Trophoblast cell (in vitro differentiated cells and primary cell): Measurements from ENCODE around the gene USO1.

ENCODE experiments used
- DNase-seq, 2 donors: peaks; one replicate each; pipeline ENCODE4 v3.0.0-alpha.2; 2016
- H2AFZ ChIP-seq: 2 replicates; pipeline ENCODE4 v1.6.1; 2013; ENCODE audit warnings: low read length, moderate library complexity, mild to moderate bottlenecking; ENCODE audit not compliant: insufficient read depth, poor library complexity
- H2AK5ac ChIP-seq: 2 replicates; pipeline ENCODE4 v1.6.1; 2013; ENCODE audit warnings: mild to moderate bottlenecking, low read length
- H2BK120ac ChIP-seq: 2 replicates; pipeline ENCODE4 v1.6.1; 2013; ENCODE audit warnings: low read length, mild to moderate bottlenecking, moderate library complexity; ENCODE audit not compliant: insufficient read depth, poor library complexity
- H2BK12ac ChIP-seq: 2 replicates; pipeline ENCODE4 v1.6.1; 2013; ENCODE audit warnings: mild to moderate bottlenecking, low read length, moderate library complexity
- H2BK5ac ChIP-seq: 2 replicates; pipeline ENCODE4 v1.6.1; 2013; ENCODE audit warnings: low read length, low read depth, moderate library complexity, mild to moderate bottlenecking; ENCODE audit not compliant: poor library complexity
- H3K14ac ChIP-seq: 2 replicates; pipeline ENCODE4 v1.6.1; 2013; ENCODE audit warnings: mild to moderate bottlenecking, low read length
- H3K18ac ChIP-seq: 2 replicates; pipeline ENCODE4 v1.6.1; 2013; ENCODE audit warnings: mild to moderate bottlenecking, low read length
- H3K23ac ChIP-seq: 2 replicates; pipeline ENCODE4 v1.6.1; 2013; ENCODE audit warnings: low read length
- H3K27ac ChIP-seq: 2 replicates; pipeline ENCODE4 v1.5.1; 2013; ENCODE audit warnings: low read depth, mild to moderate bottlenecking, inconsistent platforms, low read length, moderate library complexity
- H3K27me3 ChIP-seq: 2 replicates; pipeline ENCODE4 v1.6.1; 2013; ENCODE audit warnings: inconsistent platforms, mild to moderate bottlenecking, low read length, moderate library complexity; ENCODE audit not compliant: insufficient read depth
- H3K36me3 ChIP-seq, 2 experiments: 1 replicate in 1 of 2; 2 replicates in 1 of 2; pipeline ENCODE4 v1.6.1; 2013; ENCODE audit warnings: low read length in 2 of 2, mild to moderate bottlenecking in 2 of 2, moderate library complexity in 1 of 2; ENCODE audit not compliant: insufficient read depth in 2 of 2, control insufficient read depth in 1 of 2
- H3K4ac ChIP-seq: 2 replicates; pipeline ENCODE4 v1.6.1; 2013; ENCODE audit warnings: low read depth, mild to moderate bottlenecking, low read length, moderate library complexity
- H3K4me1 ChIP-seq, 2 experiments: 1 replicate in 1 of 2; 2 replicates in 1 of 2; pipeline ENCODE4 v1.6.1; 2013; ENCODE audit warnings: low read length in 2 of 2, mild to moderate bottlenecking in 2 of 2, moderate library complexity in 1 of 2; ENCODE audit not compliant: insufficient read depth in 2 of 2, control insufficient read depth in 1 of 2
- H3K4me2 ChIP-seq: 2 replicates; pipeline ENCODE4 v1.6.1; 2013; ENCODE audit warnings: inconsistent platforms, mild to moderate bottlenecking, low read length, moderate library complexity
- H3K4me3 ChIP-seq: 2 replicates; pipeline ENCODE4 v1.5.1; 2013; ENCODE audit warnings: mild to moderate bottlenecking, low read depth, low read length, inconsistent platforms
- H3K79me1 ChIP-seq: one replicate; pipeline ENCODE4 v1.6.1; 2013; ENCODE audit warnings: low read length
- H3K79me2 ChIP-seq: 2 replicates; pipeline ENCODE4 v1.6.1; 2013; ENCODE audit warnings: low read length, mild to moderate bottlenecking; ENCODE audit not compliant: control insufficient read depth, insufficient read depth, poor library complexity
- H3K9ac ChIP-seq: 2 replicates; pipeline ENCODE4 v1.6.1; 2013; ENCODE audit warnings: mild to moderate bottlenecking, low read length
- H3K9me3 ChIP-seq: 2 replicates; pipeline ENCODE4 v1.6.1; 2013; ENCODE audit warnings: low read depth, mild to moderate bottlenecking, control low read depth, inconsistent platforms, low read length; ENCODE audit not compliant: insufficient read depth
- H4K12ac ChIP-seq: 2 replicates; pipeline ENCODE4 v1.6.1; 2013; ENCODE audit warnings: low read depth, mild to moderate bottlenecking, low read length, moderate library complexity
- H4K8ac ChIP-seq: 2 replicates; pipeline ENCODE4 v1.6.1; 2013; ENCODE audit warnings: low read depth, mild to moderate bottlenecking, low read length, moderate library complexity
- H4K91ac ChIP-seq: one replicate; pipeline ENCODE4 v1.6.1; 2013; ENCODE audit warnings: low read depth, mild to moderate bottlenecking, low read length, moderate library complexity
- WGBS: extraction: QIAGEN DNeasy Blood & Tissue Kit; methylation state at CpG from one replicate; pipeline ENCODE4 v1.1.7; 2013; ENCODE audit warnings: missing lambda C conversion rate; ENCODE audit not compliant: insufficient read length, insufficient coverage; ENCODE audit errors: extremely low coverage; 5-methylcytosine and 5-hydroxymethylcytosine counted together

USO1 gene

DNA sequence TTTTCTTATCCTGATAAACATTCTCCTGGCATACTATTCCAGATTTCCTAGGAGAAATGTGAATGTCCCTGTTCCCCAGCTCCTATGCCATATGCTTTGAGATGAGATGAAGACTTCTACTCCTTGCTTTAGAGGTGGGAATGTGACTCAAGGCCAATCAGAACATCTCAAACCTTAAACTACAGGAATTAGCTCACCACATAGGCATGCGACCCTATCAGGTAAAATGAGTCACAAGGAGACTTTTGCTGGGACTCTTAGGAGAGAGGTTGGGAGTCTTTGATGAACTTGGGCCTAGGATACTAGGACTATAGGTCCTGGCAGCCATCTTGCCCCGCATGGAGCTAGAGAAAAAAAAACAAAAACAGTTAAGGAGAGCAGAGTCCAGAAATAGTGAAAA lies 5.8 kb upstream of the USO1 start:
- Histone ChIP-seq H2BK5ac (no peak overlapping the region), H3K9ac (no peak overlapping the region), H2AFZ (no peak overlapping the region), H2AK5ac (no peak overlapping the region), H2BK120ac (no peak overlapping the region), H4K91ac (no peak overlapping the region), H4K8ac (no peak overlapping the region), H2BK12ac (no peak overlapping the region), H3K18ac (no peak overlapping the region), H3K36me3 (no peaks in the 10 kb centered on the region), H3K4ac (no peak overlapping the region), H3K79me2 (no peaks in the 10 kb centered on the region), H3K4me3 (no peak overlapping the region), H3K4me1 (peaks cover 2 to 15% of the 10 kb centered on the region in 2 experiments), H3K9me3 (no peaks in the 10 kb centered on the region), H3K4me2 (no peak overlapping the region), H3K27ac (no peak overlapping the region), H3K27me3 (no peaks in the 10 kb centered on the region), H4K12ac (no peak overlapping the region), H3K79me1 (no peaks in the 10 kb centered on the region), H3K23ac (no peak overlapping the region), H3K14ac (no peak overlapping the region)
- DNase-seq: peak; percentile 88 to 96
- no CpG with 5 or more reads among the region's 2 CpGs for WGBS

DNA sequence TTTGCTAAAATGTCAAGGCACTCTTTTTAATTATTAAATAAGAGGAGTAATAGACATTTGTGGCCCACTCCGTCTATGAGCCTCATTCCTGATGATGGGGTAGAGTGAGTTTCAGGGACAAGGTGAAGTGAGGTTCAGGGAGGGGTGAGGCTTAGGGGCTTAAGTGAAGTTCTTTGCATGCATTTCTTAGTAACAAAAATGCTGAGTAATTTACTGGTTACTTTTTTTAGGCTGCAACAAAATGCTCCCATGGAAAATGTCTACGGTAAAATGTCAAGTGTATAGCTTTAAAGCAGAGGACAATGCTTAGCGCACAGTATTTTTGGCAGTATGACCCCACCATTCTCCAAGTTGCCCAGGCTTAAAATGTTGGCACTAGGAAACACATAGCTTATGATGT lies 2.0 kb upstream of the USO1 start:
- H2BK12ac ChIP-seq: no peak overlapping the region
- H3K4me3 ChIP-seq: no peak overlapping the region
- no peak overlapping the region for H3K14ac ChIP-seq
- no peak overlapping the region for H3K23ac ChIP-seq
- H2AK5ac ChIP-seq: no peak overlapping the region
- no peak overlapping the region for H3K4me2 ChIP-seq
- no peak overlapping the region for H4K12ac ChIP-seq
- H3K36me3 ChIP-seq: no peaks in the 10 kb centered on the region
- H3K4ac ChIP-seq: no peak overlapping the region
- H2BK120ac ChIP-seq: no peak overlapping the region
- no peak overlapping the region for H2BK5ac ChIP-seq
- H3K27me3 ChIP-seq: no peaks in the 10 kb centered on the region
- H3K18ac ChIP-seq: no peak overlapping the region
- H3K4me1 ChIP-seq: peaks cover 0 to 8% of the 10 kb centered on the region in 2 experiments
- peaks cover 14% of the 10 kb centered on the region for H3K79me2 ChIP-seq
- H2AFZ ChIP-seq: no peak overlapping the region
- no CpG with 5 or more reads among the region's 3 CpGs for WGBS
- H3K79me1 ChIP-seq: peaks cover 10% of the 10 kb centered on the region
- H4K8ac ChIP-seq: no peak overlapping the region
- H3K27ac ChIP-seq: no peak overlapping the region
- no peak overlapping the region for H4K91ac ChIP-seq
- no peak overlapping the region for H3K9ac ChIP-seq
- no peaks in the 10 kb centered on the region for H3K9me3 ChIP-seq
- no peak for DNase-seq

DNA sequence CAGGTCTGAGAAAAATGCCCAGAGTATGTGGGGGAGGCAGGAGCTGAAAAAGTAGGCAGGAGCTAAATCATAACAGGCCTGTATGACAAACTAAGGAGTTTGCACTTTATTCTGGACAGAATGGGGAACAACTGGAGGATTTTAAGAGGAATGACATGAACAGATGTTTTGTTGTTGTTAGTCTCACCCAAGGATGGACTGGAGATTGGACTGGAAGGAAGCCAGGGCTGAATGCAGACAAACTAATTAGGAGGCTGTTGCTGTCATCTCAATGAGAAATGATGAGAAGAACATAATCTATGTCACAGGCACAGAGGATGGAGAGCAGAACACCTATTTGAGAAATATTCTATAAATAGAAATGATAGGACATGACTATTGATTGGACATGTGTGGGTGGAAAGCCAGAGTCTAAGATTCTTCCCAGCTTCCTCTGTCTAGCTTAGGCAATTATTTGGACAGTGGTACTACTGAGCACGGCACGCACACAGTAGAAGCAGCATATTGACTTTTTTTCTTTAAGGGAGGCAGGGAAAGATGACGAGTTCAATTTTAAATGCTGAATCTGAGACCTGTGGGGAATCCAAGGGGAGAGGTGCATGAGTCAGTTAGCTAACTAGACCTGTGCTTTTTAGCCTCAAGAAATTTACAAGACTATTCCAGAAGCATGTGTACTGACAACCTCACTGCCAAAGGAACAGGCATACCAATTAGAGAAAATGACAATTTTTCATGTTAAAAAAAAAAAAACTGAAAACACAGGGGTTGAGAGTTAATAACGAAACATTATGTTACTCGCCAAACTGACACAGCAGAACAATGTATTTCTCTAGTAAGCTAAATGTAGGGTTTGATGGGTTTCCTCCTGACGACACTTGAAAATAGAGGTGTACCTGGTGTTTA lies 963 bp upstream of the USO1 start:
- Histone ChIP-seq H3K9me3 (no peaks in the 10 kb centered on the region), H3K79me2 (peaks cover 14% of the 10 kb centered on the region), H3K79me1 (peaks cover 10% of the 10 kb centered on the region), H3K4me1 (peaks cover 0 to 6% of the 10 kb centered on the region in 2 experiments), H3K4me3 (no peak overlapping the region), H3K4ac (no peak overlapping the region), H2AK5ac (no peak overlapping the region), H3K14ac (no peak overlapping the region), H2AFZ (no peak overlapping the region), H3K27ac (peak overlapping the region; percentile 79), H4K12ac (no peak overlapping the region), H4K8ac (peak overlapping the region; percentile 78), H3K36me3 (peaks cover 0 to 3% of the 10 kb centered on the region in 2 experiments), H2BK5ac (no peak overlapping the region), H3K23ac (no peak overlapping the region), H3K9ac (no peak overlapping the region), H2BK12ac (no peak overlapping the region), H3K27me3 (no peaks in the 10 kb centered on the region), H2BK120ac (no peak overlapping the region), H3K4me2 (peak overlapping the region; percentile 86), H4K91ac (no peak overlapping the region), H3K18ac (no peak overlapping the region)
- DNase-seq: peak in 1 of 2 donors; percentile 60
- no CpG with 5 or more reads among the region's 6 CpGs for WGBS

DNA sequence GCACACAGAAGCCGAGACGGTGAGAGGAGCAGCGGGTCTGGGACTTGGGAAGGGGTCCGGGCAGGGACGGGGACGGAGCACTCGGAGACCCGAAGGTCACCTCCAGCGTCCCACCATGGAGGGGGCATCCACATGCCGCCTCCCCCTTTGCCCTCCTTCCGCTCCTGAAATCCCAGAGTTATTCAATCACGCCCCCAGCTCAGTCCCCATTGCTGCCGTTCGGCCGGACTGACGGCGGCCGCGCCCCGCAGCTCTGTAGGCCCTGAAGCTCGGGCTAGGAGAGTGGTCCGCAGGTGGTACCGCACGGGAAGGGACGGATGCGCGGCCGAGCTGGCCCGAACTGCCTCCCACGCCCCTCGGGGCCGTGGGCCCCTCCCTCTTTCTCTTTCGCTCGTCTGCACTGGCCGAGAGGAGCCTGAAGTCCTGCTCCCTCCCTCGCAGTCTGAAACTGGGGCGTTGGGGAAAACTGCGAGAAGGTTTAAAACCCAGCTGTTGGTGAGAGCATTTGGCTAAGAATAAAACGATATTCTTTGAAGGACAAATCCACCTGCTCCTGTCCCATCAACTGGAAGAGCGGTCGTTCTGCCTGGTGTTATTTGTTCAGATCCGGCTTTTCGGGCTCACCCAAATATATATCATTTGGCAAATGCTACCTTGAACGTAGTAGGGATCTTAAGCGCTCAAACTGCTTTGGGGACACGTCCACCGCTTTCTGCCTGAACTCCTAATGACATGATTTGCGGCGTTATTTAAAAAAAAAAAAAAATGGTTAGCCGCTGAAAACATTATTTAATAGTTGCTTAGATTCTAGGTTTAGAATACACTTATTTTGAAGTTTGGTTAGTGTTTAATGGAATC lies 719 bp downstream of the USO1 start:
- WGBS: no CpG with 5 or more reads among the region's 50 CpGs

More for the DNA sequence above, 719 bp downstream of the USO1 start:
- Histone ChIP-seq H2BK5ac (peak overlapping the region; percentile 89), H4K8ac (peak overlapping the region; percentile 97), H3K4me3 (peak overlapping the region; percentile 92), H3K9ac (peak overlapping the region; percentile 94), H3K79me1 (peaks cover 10% of the 10 kb centered on the region), H4K91ac (peak overlapping the region; percentile 96), H3K4me1 (peaks cover 0 to 9% of the 10 kb centered on the region in 2 experiments), H3K27ac (peak overlapping the region; percentile 91), H3K36me3 (peaks cover 0 to 5% of the 10 kb centered on the region in 2 experiments), H3K23ac (no peak overlapping the region), H2BK120ac (peak overlapping the region; percentile 90), H3K4ac (peak overlapping the region; percentile 90), H2AK5ac (peak overlapping the region; percentile 95), H3K9me3 (no peaks in the 10 kb centered on the region), H4K12ac (peak overlapping the region; percentile 97), H3K4me2 (peak overlapping the region; percentile 82), H3K14ac (peak overlapping the region; percentile 97), H3K79me2 (peaks cover 14% of the 10 kb centered on the region), H3K18ac (peak overlapping the region; percentile 98), H2AFZ (peak overlapping the region; percentile 80), H3K27me3 (no peaks in the 10 kb centered on the region), H2BK12ac (no peak overlapping the region)
- DNase-seq: peak; percentile 68 to 80
